ENCODE results near the gene SHOX.

The SHOX gene

GRCh38 chrX:681989-682388, 51.4 kb downstream of the SHOX start:
- no peak overlapping the region for H3K9ac ChIP-seq (ENCODE audit: low read length)
- H3K4me3 ChIP-seq (ENCODE audit: low read length) = no peak overlapping the region
- no peaks in the 10 kb centered on the region for H3K36me3 ChIP-seq (ENCODE audit: control insufficient read depth, insufficient read depth, low read length)
- H3K56ac ChIP-seq (ENCODE audit: low read length) = no peak overlapping the region
- H2BK5ac ChIP-seq (ENCODE audit: low read length) = no peak overlapping the region
- no peak for DNase-seq
- H3K27me3 ChIP-seq (ENCODE audit: insufficient read depth, low read length, poor library complexity) = no peaks in the 10 kb centered on the region
- no peaks in the 10 kb centered on the region for H3K79me1 ChIP-seq (ENCODE audit: low read length)
- H3K4ac ChIP-seq (ENCODE audit: low read depth, low read length) = no peak overlapping the region
- no peak overlapping the region for H3K18ac ChIP-seq (ENCODE audit: low read length)
- WGBS (ENCODE audit: extremely low coverage, insufficient coverage, low lambda C conversion rate) = no CpG with 5 or more reads among the region's 3 CpGs
- H2BK120ac ChIP-seq (ENCODE audit: low read depth, low read length) = no peak overlapping the region
- no peak overlapping the region for H3K23ac ChIP-seq (ENCODE audit: low read length)
- no peaks in the 10 kb centered on the region for H3K79me2 ChIP-seq (ENCODE audit: control insufficient read depth, insufficient read depth, low read length)
- no peak overlapping the region for H2AK5ac ChIP-seq (ENCODE audit: low read length)
- H3K4me2 ChIP-seq (ENCODE audit: low read length) = no peak overlapping the region
- H3K4me1 ChIP-seq (ENCODE audit: control insufficient read depth, low read depth, low read length) = no peaks in the 10 kb centered on the region
- no peak overlapping the region for H2BK15ac ChIP-seq (replicated peaks; ENCODE audit: low read depth)
- H3K27ac ChIP-seq (ENCODE audit: low read depth, low read length) = no peak overlapping the region
- H4K5ac ChIP-seq (ENCODE audit: low read length) = no peak overlapping the region
- H4K8ac ChIP-seq (ENCODE audit: low read depth, low read length) = no peak overlapping the region

- H2AK5ac ChIP-seq (ENCODE audit: low read length) = no peak overlapping the region
- H3K4me3 ChIP-seq (ENCODE audit: low read length) = no peak overlapping the region
- no peaks in the 10 kb centered on the region for H3K79me1 ChIP-seq (ENCODE audit: low read length)
- no peak overlapping the region for H2BK5ac ChIP-seq (ENCODE audit: low read length)
- H2BK120ac ChIP-seq (ENCODE audit: low read depth, low read length) = no peak overlapping the region
- H3K18ac ChIP-seq (ENCODE audit: low read length) = no peak overlapping the region
- H3K79me2 ChIP-seq (ENCODE audit: control insufficient read depth, insufficient read depth, low read length) = no peaks in the 10 kb centered on the region
- H3K56ac ChIP-seq (ENCODE audit: low read length) = no peak overlapping the region
- no peak for DNase-seq
- WGBS (ENCODE audit: extremely low coverage, insufficient coverage, low lambda C conversion rate) = no CpG with 5 or more reads among the region's 8 CpGs
- H3K23ac ChIP-seq (ENCODE audit: low read length) = no peak overlapping the region
- H3K4ac ChIP-seq (ENCODE audit: low read depth, low read length) = no peak overlapping the region
- no peaks in the 10 kb centered on the region for H3K36me3 ChIP-seq (ENCODE audit: control insufficient read depth, insufficient read depth, low read length)
- no peak overlapping the region for H4K8ac ChIP-seq (ENCODE audit: low read depth, low read length)
- H2BK15ac ChIP-seq (replicated peaks; ENCODE audit: low read depth) = no peak overlapping the region
- H3K27me3 ChIP-seq (ENCODE audit: insufficient read depth, low read length, poor library complexity) = no peaks in the 10 kb centered on the region
- H4K5ac ChIP-seq (ENCODE audit: low read length) = no peak overlapping the region
- H3K9ac ChIP-seq (ENCODE audit: low read length) = no peak overlapping the region
- H3K4me1 ChIP-seq (ENCODE audit: control insufficient read depth, low read depth, low read length) = no peaks in the 10 kb centered on the region
- H3K27ac ChIP-seq (ENCODE audit: low read depth, low read length) = no peak overlapping the region
- H3K4me2 ChIP-seq (ENCODE audit: low read length) = no peak overlapping the region
These were observed 52.3 kb downstream of the SHOX start for GRCh38 chrX:682892-683291.

- Histone ChIP-seq H3K27me3 (ENCODE audit: insufficient read depth, low read length, poor library complexity) (no peaks in the 10 kb centered on the region), H3K4me1 (ENCODE audit: control insufficient read depth, low read depth, low read length) (no peaks in the 10 kb centered on the region), H2BK15ac (replicated peaks; ENCODE audit: low read depth) (no peak overlapping the region), H3K4me3 (ENCODE audit: low read length) (no peak overlapping the region), H4K5ac (ENCODE audit: low read length) (no peak overlapping the region), H3K27ac (ENCODE audit: low read depth, low read length) (no peak overlapping the region), H3K4me2 (ENCODE audit: low read length) (no peak overlapping the region), H3K23ac (ENCODE audit: low read length) (no peak overlapping the region), H4K8ac (ENCODE audit: low read depth, low read length) (no peak overlapping the region), H3K56ac (ENCODE audit: low read length) (no peak overlapping the region), H3K9ac (ENCODE audit: low read length) (no peak overlapping the region), H3K36me3 (ENCODE audit: control insufficient read depth, insufficient read depth, low read length) (no peaks in the 10 kb centered on the region), H2BK5ac (ENCODE audit: low read length) (no peak overlapping the region), H3K79me1 (ENCODE audit: low read length) (no peaks in the 10 kb centered on the region), H3K79me2 (ENCODE audit: control insufficient read depth, insufficient read depth, low read length) (no peaks in the 10 kb centered on the region), H2AK5ac (ENCODE audit: low read length) (no peak overlapping the region), H2BK120ac (ENCODE audit: low read depth, low read length) (no peak overlapping the region), H3K4ac (ENCODE audit: low read depth, low read length) (no peak overlapping the region), H3K18ac (ENCODE audit: low read length) (no peak overlapping the region)
- no peak for DNase-seq
- no CpG with 5 or more reads among the region's 8 CpGs for WGBS (ENCODE audit: extremely low coverage, insufficient coverage, low lambda C conversion rate)
These were observed 53.0 kb downstream of the SHOX start for GRCh38 chrX:683576-683975.

GRCh38 chrX:685120-686032, 54.8 kb downstream of the SHOX start:
- no peak overlapping the region for H4K8ac ChIP-seq (ENCODE audit: low read depth, low read length)
- no peak overlapping the region for H3K18ac ChIP-seq (ENCODE audit: low read length)
- no peaks in the 10 kb centered on the region for H3K79me2 ChIP-seq (ENCODE audit: control insufficient read depth, insufficient read depth, low read length)
- H2BK15ac ChIP-seq (replicated peaks; ENCODE audit: low read depth) = no peak overlapping the region
- no peaks in the 10 kb centered on the region for H3K27me3 ChIP-seq (ENCODE audit: insufficient read depth, low read length, poor library complexity)
- no peak overlapping the region for H4K5ac ChIP-seq (ENCODE audit: low read length)
- H3K56ac ChIP-seq (ENCODE audit: low read length) = no peak overlapping the region
- no CpG with 5 or more reads among the region's 13 CpGs for WGBS (ENCODE audit: extremely low coverage, insufficient coverage, low lambda C conversion rate)
- H3K23ac ChIP-seq (ENCODE audit: low read length) = no peak overlapping the region
- no peak overlapping the region for H2BK5ac ChIP-seq (ENCODE audit: low read length)
- no peak overlapping the region for H3K4ac ChIP-seq (ENCODE audit: low read depth, low read length)
- no peaks in the 10 kb centered on the region for H3K4me1 ChIP-seq (ENCODE audit: control insufficient read depth, low read depth, low read length)
- no peak overlapping the region for H2BK120ac ChIP-seq (ENCODE audit: low read depth, low read length)
- no peak overlapping the region for H3K9ac ChIP-seq (ENCODE audit: low read length)
- no peaks in the 10 kb centered on the region for H3K36me3 ChIP-seq (ENCODE audit: control insufficient read depth, insufficient read depth, low read length)
- H3K4me2 ChIP-seq (ENCODE audit: low read length) = no peak overlapping the region
- H3K79me1 ChIP-seq (ENCODE audit: low read length) = no peaks in the 10 kb centered on the region
- no peak overlapping the region for H3K4me3 ChIP-seq (ENCODE audit: low read length)
- no peak overlapping the region for H2AK5ac ChIP-seq (ENCODE audit: low read length)
- no peak overlapping the region for H3K27ac ChIP-seq (ENCODE audit: low read depth, low read length)
- no peak for DNase-seq

- no peak for DNase-seq
- no peak overlapping the region for H3K56ac ChIP-seq (ENCODE audit: low read length)
- no peak overlapping the region for H3K4ac ChIP-seq (ENCODE audit: low read depth, low read length)
- no peak overlapping the region for H4K8ac ChIP-seq (ENCODE audit: low read depth, low read length)
- no peak overlapping the region for H2BK5ac ChIP-seq (ENCODE audit: low read length)
- no peaks in the 10 kb centered on the region for H3K79me1 ChIP-seq (ENCODE audit: low read length)
- H3K4me1 ChIP-seq (ENCODE audit: control insufficient read depth, low read depth, low read length) = no peaks in the 10 kb centered on the region
- H3K23ac ChIP-seq (ENCODE audit: low read length) = no peak overlapping the region
- no peak overlapping the region for H2BK120ac ChIP-seq (ENCODE audit: low read depth, low read length)
- no peak overlapping the region for H3K9ac ChIP-seq (ENCODE audit: low read length)
- H3K4me3 ChIP-seq (ENCODE audit: low read length) = no peak overlapping the region
- H2BK15ac ChIP-seq (replicated peaks; ENCODE audit: low read depth) = no peak overlapping the region
- H3K4me2 ChIP-seq (ENCODE audit: low read length) = no peak overlapping the region
- H3K18ac ChIP-seq (ENCODE audit: low read length) = no peak overlapping the region
- WGBS (ENCODE audit: extremely low coverage, insufficient coverage, low lambda C conversion rate) = no CpG with 5 or more reads among the region's 7 CpGs
- H3K36me3 ChIP-seq (ENCODE audit: control insufficient read depth, insufficient read depth, low read length) = no peaks in the 10 kb centered on the region
- no peak overlapping the region for H2AK5ac ChIP-seq (ENCODE audit: low read length)
- H3K79me2 ChIP-seq (ENCODE audit: control insufficient read depth, insufficient read depth, low read length) = no peaks in the 10 kb centered on the region
- no peak overlapping the region for H4K5ac ChIP-seq (ENCODE audit: low read length)
- H3K27ac ChIP-seq (ENCODE audit: low read depth, low read length) = no peak overlapping the region
- H3K27me3 ChIP-seq (ENCODE audit: insufficient read depth, low read length, poor library complexity) = no peaks in the 10 kb centered on the region
These were observed 59.4 kb downstream of the SHOX start for GRCh38 chrX:689983-690382.

- Histone ChIP-seq H4K5ac (ENCODE audit: low read length) (no peak overlapping the region), H2BK120ac (ENCODE audit: low read depth, low read length) (no peak overlapping the region), H3K56ac (ENCODE audit: low read length) (no peak overlapping the region), H2AK5ac (ENCODE audit: low read length) (no peak overlapping the region), H2BK15ac (replicated peaks; ENCODE audit: low read depth) (no peak overlapping the region), H3K79me2 (ENCODE audit: control insufficient read depth, insufficient read depth, low read length) (no peaks in the 10 kb centered on the region), H3K4me1 (ENCODE audit: control insufficient read depth, low read depth, low read length) (no peaks in the 10 kb centered on the region), H3K23ac (ENCODE audit: low read length) (no peak overlapping the region), H3K18ac (ENCODE audit: low read length) (no peak overlapping the region), H2BK5ac (ENCODE audit: low read length) (no peak overlapping the region), H3K4me3 (ENCODE audit: low read length) (no peak overlapping the region), H3K9ac (ENCODE audit: low read length) (no peak overlapping the region), H3K27me3 (ENCODE audit: insufficient read depth, low read length, poor library complexity) (no peaks in the 10 kb centered on the region), H3K36me3 (ENCODE audit: control insufficient read depth, insufficient read depth, low read length) (no peaks in the 10 kb centered on the region), H3K4ac (ENCODE audit: low read depth, low read length) (no peak overlapping the region), H3K4me2 (ENCODE audit: low read length) (no peak overlapping the region), H3K79me1 (ENCODE audit: low read length) (no peaks in the 10 kb centered on the region), H3K27ac (ENCODE audit: low read depth, low read length) (no peak overlapping the region), H4K8ac (ENCODE audit: low read depth, low read length) (no peak overlapping the region)
- DNase-seq = no peak
- WGBS (ENCODE audit: extremely low coverage, insufficient coverage, low lambda C conversion rate) = no CpG with 5 or more reads among the region's 19 CpGs
These were observed 64.2 kb downstream of the SHOX start for GRCh38 chrX:694800-695199.
